ENCODE measurements around the gene ZNF592. TPM values are rescaled to one million over a fixed set of nuclear protein-coding genes. Genes with fewer than 3 reads are reported as not detected.

ZNF592 gene
- total and polyA plus RNA-seq, 2 donors (not counting 1 experiment from before 2014, with no cell fraction given): 5.1 to 7.5 TPM

DNA sequence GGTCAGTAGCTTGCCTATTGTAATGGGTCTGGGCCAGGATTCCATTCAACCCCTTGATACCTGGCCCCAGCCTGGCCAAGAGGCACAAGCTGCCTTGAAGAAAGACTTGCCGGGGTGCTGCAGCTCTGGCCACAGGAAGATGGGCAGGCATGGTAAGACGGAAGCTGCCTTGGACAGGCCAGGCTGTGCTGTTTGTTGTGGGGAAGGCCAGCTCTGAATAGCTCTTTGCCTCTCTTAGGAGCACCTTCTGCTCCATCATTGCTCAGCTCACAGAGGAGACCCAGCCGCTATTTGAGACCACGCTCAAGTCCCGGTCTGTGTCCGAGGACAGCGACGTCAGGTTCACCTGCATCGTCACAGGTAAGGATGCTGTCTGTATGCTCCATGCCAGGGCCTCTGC is 78.9 kb downstream of the ZNF592 start:
- H4K20me1 ChIP-seq (ENCODE audit: control insufficient read depth, extremely low read depth, insufficient read depth, low read length): no peaks in the 10 kb centered on the region
- H3K79me2 ChIP-seq (ENCODE audit: control insufficient read depth, insufficient read depth, low read length): no peaks in the 10 kb centered on the region
- H2AFZ ChIP-seq (ENCODE audit: low read length): no peak overlapping the region
- H3K4me1 ChIP-seq (ENCODE audit: control insufficient read depth, extremely low read depth, insufficient read depth, low read length): no peaks in the 10 kb centered on the region
- peaks cover 19% of the 10 kb centered on the region for H3K27me3 ChIP-seq (ENCODE audit: control insufficient read depth, insufficient read depth, low read length)
- no peak for DNase-seq (ENCODE audit: low read depth in 2 of 2)
- H3K9me3 ChIP-seq (ENCODE audit: control insufficient read depth, insufficient read depth, low read depth, low read length): no peaks in the 10 kb centered on the region
- no peak overlapping the region for H3K9ac ChIP-seq (ENCODE audit: insufficient read depth, low read length)
- TF ChIP-seq, protein P1, sequence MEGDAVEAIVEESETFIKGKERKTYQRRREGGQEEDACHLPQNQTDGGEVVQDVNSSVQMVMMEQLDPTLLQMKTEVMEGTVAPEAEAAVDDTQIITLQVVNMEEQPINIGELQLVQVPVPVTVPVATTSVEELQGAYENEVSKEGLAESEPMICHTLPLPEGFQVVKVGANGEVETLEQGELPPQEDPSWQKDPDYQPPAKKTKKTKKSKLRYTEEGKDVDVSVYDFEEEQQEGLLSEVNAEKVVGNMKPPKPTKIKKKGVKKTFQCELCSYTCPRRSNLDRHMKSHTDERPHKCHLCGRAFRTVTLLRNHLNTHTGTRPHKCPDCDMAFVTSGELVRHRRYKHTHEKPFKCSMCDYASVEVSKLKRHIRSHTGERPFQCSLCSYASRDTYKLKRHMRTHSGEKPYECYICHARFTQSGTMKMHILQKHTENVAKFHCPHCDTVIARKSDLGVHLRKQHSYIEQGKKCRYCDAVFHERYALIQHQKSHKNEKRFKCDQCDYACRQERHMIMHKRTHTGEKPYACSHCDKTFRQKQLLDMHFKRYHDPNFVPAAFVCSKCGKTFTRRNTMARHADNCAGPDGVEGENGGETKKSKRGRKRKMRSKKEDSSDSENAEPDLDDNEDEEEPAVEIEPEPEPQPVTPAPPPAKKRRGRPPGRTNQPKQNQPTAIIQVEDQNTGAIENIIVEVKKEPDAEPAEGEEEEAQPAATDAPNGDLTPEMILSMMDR (conservative IDR thresholded peaks at IDR 0.05 in 1 of 2, IDR thresholded peaks at IDR 0.05 in 1 of 2; ENCODE audit: low read depth in 1 of 2, low read length in 2 of 2): no peak
- no peak for TF ChIP-seq EZH2 (IDR thresholded peaks at IDR 0.05; ENCODE audit: low read length, missing control alignments)
- no peaks in the 10 kb centered on the region for H3K36me3 ChIP-seq (ENCODE audit: control insufficient read depth, insufficient read depth, low read length)
- H3K4me2 ChIP-seq (ENCODE audit: extremely low read depth, insufficient read depth, low read length): no peak overlapping the region
- no peak overlapping the region for H3K4me3 ChIP-seq (replicated peaks in 1 of 4; ENCODE audit: control extremely low read depth in 1 of 4, insufficient read depth in 1 of 4, low read depth in 3 of 4, low read length in 4 of 4)
- H3K27ac ChIP-seq (ENCODE audit: insufficient read depth, low read length): no peak overlapping the region

DNA sequence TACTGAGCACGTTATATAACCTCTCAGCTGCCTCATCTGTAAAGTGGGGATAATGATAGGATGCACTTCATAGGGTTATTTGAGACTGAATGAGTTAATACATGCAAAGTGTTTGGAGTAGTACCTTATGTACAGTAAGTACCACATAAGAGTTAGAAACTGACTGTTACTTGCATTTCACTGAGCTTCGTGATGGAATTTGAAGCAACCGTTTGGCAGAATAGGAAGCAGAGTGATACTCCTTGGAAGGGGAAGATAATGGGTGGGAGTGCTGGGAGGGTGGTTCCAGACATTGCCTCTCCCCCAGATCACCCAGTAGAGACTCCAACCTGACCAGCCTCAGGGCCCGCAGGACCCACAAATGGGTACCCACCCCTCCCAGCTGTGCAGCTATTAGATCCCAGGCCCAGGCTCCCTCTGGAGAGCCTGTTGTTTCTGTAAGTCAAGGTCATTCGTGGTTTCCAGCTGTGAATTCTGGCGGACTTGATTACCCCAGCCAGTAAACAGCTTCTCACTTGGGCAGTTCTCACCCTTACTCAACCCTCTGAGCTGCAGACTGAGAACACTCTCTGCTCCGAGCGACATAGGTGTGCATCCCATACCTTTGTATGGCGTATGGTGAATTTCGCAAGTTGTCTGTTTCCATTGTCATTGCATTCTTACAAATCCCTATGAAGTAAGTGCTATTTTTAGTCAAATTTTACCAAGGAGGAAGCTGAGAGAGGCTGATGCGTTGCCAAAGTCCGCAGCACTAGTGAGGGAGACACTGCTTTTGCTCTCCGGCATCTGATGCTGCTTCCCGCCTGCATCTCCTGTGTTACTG is 79.9 kb downstream of the ZNF592 start:
- Histone ChIP-seq H3K9me3 (ENCODE audit: control insufficient read depth, insufficient read depth, low read depth, low read length) (no peaks in the 10 kb centered on the region), H3K4me1 (ENCODE audit: control insufficient read depth, extremely low read depth, insufficient read depth, low read length) (no peaks in the 10 kb centered on the region), H3K4me2 (ENCODE audit: extremely low read depth, insufficient read depth, low read length) (no peak overlapping the region), H3K9ac (ENCODE audit: insufficient read depth, low read length) (no peak overlapping the region), H3K27ac (ENCODE audit: insufficient read depth, low read length) (no peak overlapping the region), H3K4me3 (replicated peaks in 1 of 4; ENCODE audit: control extremely low read depth in 1 of 4, insufficient read depth in 1 of 4, low read depth in 3 of 4, low read length in 4 of 4) (no peak overlapping the region), H4K20me1 (ENCODE audit: control insufficient read depth, extremely low read depth, insufficient read depth, low read length) (no peaks in the 10 kb centered on the region), H3K79me2 (ENCODE audit: control insufficient read depth, insufficient read depth, low read length) (no peaks in the 10 kb centered on the region), H3K36me3 (ENCODE audit: control insufficient read depth, insufficient read depth, low read length) (no peaks in the 10 kb centered on the region), H2AFZ (ENCODE audit: low read length) (no peak overlapping the region), H3K27me3 (ENCODE audit: control insufficient read depth, insufficient read depth, low read length) (peaks cover 20% of the 10 kb centered on the region)
- DNase-seq (ENCODE audit: low read depth in 2 of 2): no peak
- TF ChIP-seq EZH2 (IDR thresholded peaks at IDR 0.05; ENCODE audit: low read length, missing control alignments): no peak
- TF ChIP-seq, protein P1 (conservative IDR thresholded peaks at IDR 0.05 in 1 of 2, IDR thresholded peaks at IDR 0.05 in 1 of 2; ENCODE audit: low read depth in 1 of 2, low read length in 2 of 2): no peak

GRCh38 chr15:84829428-84829827 is 81.0 kb downstream of the ZNF592 start:
- Histone ChIP-seq H3K4me2 (ENCODE audit: extremely low read depth, insufficient read depth, low read length) (no peak overlapping the region), H3K9me3 (ENCODE audit: control insufficient read depth, insufficient read depth, low read depth, low read length) (no peaks in the 10 kb centered on the region), H3K9ac (ENCODE audit: insufficient read depth, low read length) (no peak overlapping the region), H3K79me2 (ENCODE audit: control insufficient read depth, insufficient read depth, low read length) (no peaks in the 10 kb centered on the region), H3K4me1 (ENCODE audit: control insufficient read depth, extremely low read depth, insufficient read depth, low read length) (no peaks in the 10 kb centered on the region), H3K27me3 (ENCODE audit: control insufficient read depth, insufficient read depth, low read length) (peaks cover 18% of the 10 kb centered on the region), H3K27ac (ENCODE audit: insufficient read depth, low read length) (no peak overlapping the region), H3K4me3 (replicated peaks in 1 of 4; ENCODE audit: control extremely low read depth in 1 of 4, insufficient read depth in 1 of 4, low read depth in 3 of 4, low read length in 4 of 4) (no peak overlapping the region), H3K36me3 (ENCODE audit: control insufficient read depth, insufficient read depth, low read length) (no peaks in the 10 kb centered on the region), H4K20me1 (ENCODE audit: control insufficient read depth, extremely low read depth, insufficient read depth, low read length) (no peaks in the 10 kb centered on the region), H2AFZ (ENCODE audit: low read length) (no peak overlapping the region)
- no peak for DNase-seq (ENCODE audit: low read depth in 2 of 2)
- TF ChIP-seq, protein P1 (conservative IDR thresholded peaks at IDR 0.05 in 1 of 2, IDR thresholded peaks at IDR 0.05 in 1 of 2; ENCODE audit: low read depth in 1 of 2, low read length in 2 of 2): no peak
- TF ChIP-seq EZH2 (IDR thresholded peaks at IDR 0.05; ENCODE audit: low read length, missing control alignments): no peak

All from fibroblast of lung (primary cell).